ENCODE results near the gene SPRYD3.

SPRYD3 gene

GRCh38 chr12:53102883-53103807, 24.0 kb upstream of the SPRYD3 start, which contains the start of gene SOAT2:
SOAT2 (plus strand) TSS chr12:53103486; CDS start chr12:53103578, 92 bp downstream.
- Histone ChIP-seq H3K27me3 (ENCODE audit: insufficient read depth, low read depth, severe bottlenecking) (peaks cover 8% of the 10 kb centered on the region), H3K27ac (peak within 1 kb of the TSS; percentile 50; the same call in 1 of the 2 replicates), H3K4me3 (ENCODE audit: low read depth, low read length) (no peak within 1 kb of the TSS), H3K9me3 (ENCODE audit: severe bottlenecking) (no peaks in the 10 kb centered on the region), H3K36me3 (no peaks in the 10 kb centered on the region)
- TF ChIP-seq CTCF (IDR thresholded peaks at IDR 0.05; ENCODE audit: low read depth, low read length), result no peak
- DNase-seq, result no peak

- DNase-seq, result peak; percentile 47
- Histone ChIP-seq H3K27ac (peak overlapping the region; percentile 50; the same call in 1 of the 2 replicates), H3K9me3 (ENCODE audit: severe bottlenecking) (no peaks in the 10 kb centered on the region), H3K4me3 (ENCODE audit: low read depth, low read length) (no peak overlapping the region), H3K36me3 (no peaks in the 10 kb centered on the region), H3K27me3 (ENCODE audit: insufficient read depth, low read depth, severe bottlenecking) (peaks cover 18% of the 10 kb centered on the region)
- TF ChIP-seq CTCF (IDR thresholded peaks at IDR 0.05; ENCODE audit: low read depth, low read length), result no peak
Observed at GRCh38 chr12:53101931-53102781, 23.0 kb upstream of the SPRYD3 start.

GRCh38 chr12:53101266-53101665, 22.1 kb upstream of the SPRYD3 start:
- H3K27ac ChIP-seq, result no peak overlapping the region
- peaks cover 25% of the 10 kb centered on the region for H3K27me3 ChIP-seq (ENCODE audit: insufficient read depth, low read depth, severe bottlenecking)
- no peaks in the 10 kb centered on the region for H3K36me3 ChIP-seq
- DNase-seq, result no peak
- no peak overlapping the region for H3K4me3 ChIP-seq (ENCODE audit: low read depth, low read length)
- no peaks in the 10 kb centered on the region for H3K9me3 ChIP-seq (ENCODE audit: severe bottlenecking)
- no peak for TF ChIP-seq CTCF (IDR thresholded peaks at IDR 0.05; ENCODE audit: low read depth, low read length)

GRCh38 chr12:53100466-53101151, 21.4 kb upstream of the SPRYD3 start:
- no peak for DNase-seq
- Histone ChIP-seq H3K27me3 (ENCODE audit: insufficient read depth, low read depth, severe bottlenecking) (peaks cover 29% of the 10 kb centered on the region), H3K4me3 (ENCODE audit: low read depth, low read length) (no peak overlapping the region), H3K27ac (no peak overlapping the region), H3K36me3 (no peaks in the 10 kb centered on the region), H3K9me3 (ENCODE audit: severe bottlenecking) (no peaks in the 10 kb centered on the region)
- no peak for TF ChIP-seq CTCF (IDR thresholded peaks at IDR 0.05; ENCODE audit: low read depth, low read length)

GRCh38 chr12:53099071-53099882, 20.1 kb upstream of the SPRYD3 start:
- Histone ChIP-seq H3K9me3 (ENCODE audit: severe bottlenecking) (no peaks in the 10 kb centered on the region), H3K27me3 (ENCODE audit: insufficient read depth, low read depth, severe bottlenecking) (peaks cover 29% of the 10 kb centered on the region), H3K36me3 (no peaks in the 10 kb centered on the region), H3K27ac (no peak overlapping the region), H3K4me3 (ENCODE audit: low read depth, low read length) (no peak overlapping the region)
- peak; percentile 78 for TF ChIP-seq CTCF (IDR thresholded peaks at IDR 0.05; ENCODE audit: low read depth, low read length)
- peak; percentile 84 for DNase-seq
